ENCODE measurements around the gene CILP. TPM values are rescaled to one million over a fixed set of nuclear protein-coding genes. Genes with fewer than 3 reads are reported as not detected.
"Not testable (repeated sequence)": the region's sequence is repeated elsewhere in the genome, so short reads cannot be mapped to it uniquely, and the experiment has no call there.

The CILP gene
- not detected in 2 replicates for total RNA-seq (2014; rRNA removed; shearing (Covaris generic))

GRCh38 chr15:65210770-65211481 lies at the start of gene CILP:
Gene CILP, minus strand, starts transcription at chr15:65211473. Its CDS starts 1,718 bp downstream, at chr15:65209755.
- no peak for DNase-seq (ENCODE audit: low spot score)

- no peak for DNase-seq (ENCODE audit: low spot score)
Observed at GRCh38 chr15:65260968-65261367, 49.7 kb upstream of the CILP start.

- no peak for DNase-seq (ENCODE audit: low spot score)
Observed at GRCh38 chr15:65259367-65259797, 48.1 kb upstream of the CILP start.

GRCh38 chr15:65258375-65259262 lies 47.3 kb upstream of the CILP start:
- peak; percentile 33 for DNase-seq (ENCODE audit: low spot score)

- DNase-seq (ENCODE audit: low spot score): no peak
Observed at GRCh38 chr15:65255486-65256140, 44.3 kb upstream of the CILP start.

- no peak for DNase-seq (ENCODE audit: low spot score)
Observed at GRCh38 chr15:65254758-65255157, 43.5 kb upstream of the CILP start.

- DNase-seq (ENCODE audit: low spot score): no peak
Observed at GRCh38 chr15:65254356-65254755, 43.1 kb upstream of the CILP start.

- no peak for DNase-seq (ENCODE audit: low spot score)
Observed at GRCh38 chr15:65249641-65250040, 38.4 kb upstream of the CILP start.

- no peak for DNase-seq (ENCODE audit: low spot score)
Observed at GRCh38 chr15:65248511-65249255, 37.4 kb upstream of the CILP start.

GRCh38 chr15:65246939-65247338 lies 35.7 kb upstream of the CILP start:
- no peak for DNase-seq (ENCODE audit: low spot score)

GRCh38 chr15:65246026-65246714 lies 34.9 kb upstream of the CILP start:
- no peak for DNase-seq (ENCODE audit: low spot score)

GRCh38 chr15:65245096-65245856 lies 34.0 kb upstream of the CILP start:
- DNase-seq (ENCODE audit: low spot score): no peak

GRCh38 chr15:65244638-65245037 lies 33.4 kb upstream of the CILP start:
- no peak for DNase-seq (ENCODE audit: low spot score)

- not testable (repeated sequence) for DNase-seq (ENCODE audit: low spot score)
Observed at GRCh38 chr15:65236443-65236842, 25.2 kb upstream of the CILP start.

GRCh38 chr15:65233696-65234095 lies 22.4 kb upstream of the CILP start:
- no peak for DNase-seq (ENCODE audit: low spot score)

GRCh38 chr15:65232520-65232919 lies 21.2 kb upstream of the CILP start:
- DNase-seq (ENCODE audit: low spot score): no peak

GRCh38 chr15:65231306-65231705 lies 20.0 kb upstream of the CILP start:
- DNase-seq (ENCODE audit: low spot score): no peak

GRCh38 chr15:65226901-65227300 lies 15.6 kb upstream of the CILP start:
- DNase-seq (ENCODE audit: low spot score): not testable (repeated sequence)

- no peak for DNase-seq (ENCODE audit: low spot score)
Observed at GRCh38 chr15:65226221-65226620, 14.9 kb upstream of the CILP start.

- DNase-seq (ENCODE audit: low spot score): no peak
Observed at GRCh38 chr15:65223996-65224395, 12.7 kb upstream of the CILP start.
